ENCODE measurements around the gene NRARP.

Gene NRARP

GRCh38 chr9:137251194-137251461, 50.9 kb downstream of the NRARP start, which contains the start of gene STPG3:
TSS of gene STPG3 (plus strand) at chr9:137251286. CDS start at chr9:137251287, 1 bp downstream.
- no peaks in the 10 kb centered on the region for H3K27me3 ChIP-seq (ENCODE audit: control insufficient read depth in 5 of 5, insufficient read depth in 4 of 5, low read length in 5 of 5)
- no peak within 1 kb of the TSS for H3K4me3 ChIP-seq (ENCODE audit: low read depth in 1 of 5, low read length in 5 of 5)
- no peak within 1 kb of the TSS for H3K27ac ChIP-seq (ENCODE audit: low read depth, low read length)
- H3K4me1 ChIP-seq (ENCODE audit: control insufficient read depth in 5 of 5, insufficient read depth in 5 of 5, low read length in 5 of 5) = peaks cover 2 to 45% (median 31%) of the 10 kb centered on the region in 5 donors
- peaks cover 0 to under 1% (median 0%) of the 10 kb centered on the region in 5 donors for H3K36me3 ChIP-seq (ENCODE audit: control insufficient read depth in 5 of 5, insufficient read depth in 5 of 5, low read length in 5 of 5)
- H3K9ac ChIP-seq (ENCODE audit: low read length in 5 of 5) = peak within 1 kb of the TSS in 1 of 5 donors; percentile 31
- H3K9me3 ChIP-seq (ENCODE audit: control insufficient read depth in 5 of 5, low read length in 5 of 5) = no peaks in the 10 kb centered on the region

- Histone ChIP-seq H3K36me3 (ENCODE audit: control insufficient read depth in 5 of 5, insufficient read depth in 5 of 5, low read length in 5 of 5) (no peaks in the 10 kb centered on the region), H3K4me1 (ENCODE audit: control insufficient read depth in 5 of 5, insufficient read depth in 5 of 5, low read length in 5 of 5) (peaks cover 0 to 39% (median 26%) of the 10 kb centered on the region in 5 donors), H3K27ac (ENCODE audit: low read depth, low read length) (no peak overlapping the region), H3K9me3 (ENCODE audit: control insufficient read depth in 5 of 5, low read length in 5 of 5) (no peaks in the 10 kb centered on the region), H3K4me3 (ENCODE audit: low read depth in 1 of 5, low read length in 5 of 5) (no peak overlapping the region), H3K9ac (ENCODE audit: low read length in 5 of 5) (peak overlapping the region in 1 of 5 donors; percentile 31), H3K27me3 (ENCODE audit: control insufficient read depth in 5 of 5, insufficient read depth in 4 of 5, low read length in 5 of 5) (peaks cover 0 to 2% (median 0%) of the 10 kb centered on the region in 5 donors)
Observed at GRCh38 chr9:137250329-137251193, 51.5 kb downstream of the NRARP start.

All from subcutaneous abdominal adipose tissue (tissue), 5 donors.